WERI-Rb-1 (cell line): Measurements from ENCODE around the gene SORCS1.

Source experiments
- DNase-seq: peaks from one replicate; pipeline ENCODE4 v3.0.0-alpha.2; 2020
- H3K27ac ChIP-seq: fragments of 250-450 bp; sonication (Bioruptor Pico); 2 replicates; pipeline ENCODE4 v1.5.1; 2020; ENCODE audit warnings: mild to moderate bottlenecking, moderate library complexity
- H3K27me3 ChIP-seq: fragments of 250-450 bp; sonication (Bioruptor Pico); 2 replicates; pipeline ENCODE4 v1.5.1; 2021; ENCODE audit warnings: mild to moderate bottlenecking, low read depth, moderate library complexity; ENCODE audit not compliant: insufficient read depth, severe bottlenecking
- H3K36me3 ChIP-seq: fragments of 250-450 bp; sonication (Bioruptor Pico); 2 replicates; pipeline ENCODE4 v1.5.1; 2020; ENCODE audit warnings: mild to moderate bottlenecking, moderate library complexity
- H3K4me3 ChIP-seq: 2 replicates; pipeline ENCODE4 v1.5.1; 2011; ENCODE audit warnings: low read depth, mild to moderate bottlenecking, control low read depth, low read length
- H3K9me3 ChIP-seq: fragments of 250-450 bp; sonication (Bioruptor Pico); 2 replicates; pipeline ENCODE4 v1.5.1; 2021; ENCODE audit warnings: mild to moderate bottlenecking, moderate library complexity; ENCODE audit not compliant: severe bottlenecking
- TF ChIP-seq, protein P1 (sequence below): IDR thresholded peaks from 2 replicates; pipeline ENCODE4 v1.5.1; 2011; ENCODE audit warnings: low read depth, mild to moderate bottlenecking, control low read depth, inconsistent platforms, low read length

SORCS1 gene

DNA sequence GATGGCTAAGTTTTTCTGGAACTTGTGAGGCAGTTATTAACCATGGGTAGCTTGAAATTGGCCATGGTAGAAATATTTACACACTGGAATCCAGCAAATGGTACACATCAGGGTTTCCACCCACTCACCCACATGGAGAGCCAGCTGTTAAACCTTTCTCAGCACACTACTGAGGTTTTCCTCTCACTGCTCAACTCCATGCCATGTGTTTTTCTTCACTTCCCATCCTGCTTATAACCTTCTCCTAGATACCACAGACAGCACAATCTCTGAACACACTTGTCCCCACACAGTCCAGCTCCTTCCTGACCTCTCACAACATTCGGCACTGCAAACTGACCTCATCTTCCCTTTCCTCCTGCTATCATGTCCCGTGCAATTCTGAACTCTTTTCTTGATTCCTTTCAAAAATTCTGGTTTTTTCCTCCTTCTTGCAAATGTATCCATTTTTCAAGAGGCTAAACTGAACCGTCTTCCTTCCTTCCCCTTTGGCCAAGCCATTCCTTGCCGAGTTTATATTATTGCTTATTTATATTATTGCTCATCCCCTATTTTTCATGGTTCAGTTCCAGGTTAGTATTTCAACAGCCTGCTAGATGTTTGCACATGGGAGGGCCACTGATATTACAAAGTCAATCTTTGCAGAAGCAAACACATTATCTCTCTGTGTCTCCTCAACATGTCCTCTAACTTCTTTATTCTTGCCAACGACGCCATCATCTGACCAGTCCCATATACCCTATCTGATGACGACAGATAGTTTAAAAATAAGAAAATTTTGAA is 606.4 kb downstream of the SORCS1 start:
- Histone ChIP-seq H3K27ac (no peak overlapping the region), H3K9me3 (no peaks in the 10 kb centered on the region), H3K4me3 (no peak overlapping the region), H3K27me3 (no peaks in the 10 kb centered on the region), H3K36me3 (no peaks in the 10 kb centered on the region)
- TF ChIP-seq, protein P1, sequence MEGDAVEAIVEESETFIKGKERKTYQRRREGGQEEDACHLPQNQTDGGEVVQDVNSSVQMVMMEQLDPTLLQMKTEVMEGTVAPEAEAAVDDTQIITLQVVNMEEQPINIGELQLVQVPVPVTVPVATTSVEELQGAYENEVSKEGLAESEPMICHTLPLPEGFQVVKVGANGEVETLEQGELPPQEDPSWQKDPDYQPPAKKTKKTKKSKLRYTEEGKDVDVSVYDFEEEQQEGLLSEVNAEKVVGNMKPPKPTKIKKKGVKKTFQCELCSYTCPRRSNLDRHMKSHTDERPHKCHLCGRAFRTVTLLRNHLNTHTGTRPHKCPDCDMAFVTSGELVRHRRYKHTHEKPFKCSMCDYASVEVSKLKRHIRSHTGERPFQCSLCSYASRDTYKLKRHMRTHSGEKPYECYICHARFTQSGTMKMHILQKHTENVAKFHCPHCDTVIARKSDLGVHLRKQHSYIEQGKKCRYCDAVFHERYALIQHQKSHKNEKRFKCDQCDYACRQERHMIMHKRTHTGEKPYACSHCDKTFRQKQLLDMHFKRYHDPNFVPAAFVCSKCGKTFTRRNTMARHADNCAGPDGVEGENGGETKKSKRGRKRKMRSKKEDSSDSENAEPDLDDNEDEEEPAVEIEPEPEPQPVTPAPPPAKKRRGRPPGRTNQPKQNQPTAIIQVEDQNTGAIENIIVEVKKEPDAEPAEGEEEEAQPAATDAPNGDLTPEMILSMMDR: no peak
- no peak for DNase-seq

DNA sequence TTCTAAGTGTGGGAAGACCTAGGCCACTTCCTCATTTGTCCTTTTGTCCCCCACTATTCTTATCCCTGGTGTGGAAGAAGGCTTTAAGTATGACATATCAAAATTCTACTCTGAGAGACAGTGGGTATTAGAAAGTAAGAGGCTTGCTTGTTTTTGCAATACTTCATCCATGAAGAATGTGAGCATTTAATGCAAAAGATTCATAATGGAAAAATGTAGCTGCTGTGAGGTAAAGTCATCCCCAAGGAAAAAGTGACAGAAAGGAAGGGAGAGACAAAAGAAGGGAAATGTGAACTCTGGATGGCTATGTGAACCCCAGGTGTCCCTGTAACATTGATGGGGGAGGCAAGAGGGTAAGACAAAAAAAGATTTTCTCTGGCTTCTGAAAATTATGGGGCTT is 607.5 kb downstream of the SORCS1 start:
- H3K36me3 ChIP-seq: no peaks in the 10 kb centered on the region
- H3K27me3 ChIP-seq: no peaks in the 10 kb centered on the region
- DNase-seq: no peak
- TF ChIP-seq, protein P1: no peak
- no peak overlapping the region for H3K4me3 ChIP-seq
- no peaks in the 10 kb centered on the region for H3K9me3 ChIP-seq
- no peak overlapping the region for H3K27ac ChIP-seq

DNA sequence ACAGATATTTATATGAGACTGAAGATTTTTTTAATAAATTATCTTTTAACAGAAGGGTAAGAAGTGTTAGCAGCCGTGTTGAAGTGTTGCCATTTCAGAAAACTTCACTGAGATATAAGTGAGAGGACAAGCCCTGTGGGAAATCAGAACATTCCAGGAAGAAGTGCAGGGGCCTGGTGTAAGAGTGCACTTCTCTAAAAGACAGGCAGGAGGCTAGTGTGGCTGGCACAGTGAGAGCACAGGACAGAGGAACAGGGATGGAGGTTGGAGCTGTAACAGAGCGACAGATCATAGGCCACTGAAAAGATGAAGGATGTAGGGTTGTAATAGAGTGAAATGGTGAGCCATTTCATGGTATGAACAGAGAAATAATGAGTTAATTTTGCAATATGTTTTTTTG is 608.9 kb downstream of the SORCS1 start:
- Histone ChIP-seq H3K27me3 (no peaks in the 10 kb centered on the region), H3K36me3 (no peaks in the 10 kb centered on the region), H3K9me3 (no peaks in the 10 kb centered on the region), H3K27ac (no peak overlapping the region), H3K4me3 (no peak overlapping the region)
- TF ChIP-seq, protein P1: no peak
- no peak for DNase-seq

DNA sequence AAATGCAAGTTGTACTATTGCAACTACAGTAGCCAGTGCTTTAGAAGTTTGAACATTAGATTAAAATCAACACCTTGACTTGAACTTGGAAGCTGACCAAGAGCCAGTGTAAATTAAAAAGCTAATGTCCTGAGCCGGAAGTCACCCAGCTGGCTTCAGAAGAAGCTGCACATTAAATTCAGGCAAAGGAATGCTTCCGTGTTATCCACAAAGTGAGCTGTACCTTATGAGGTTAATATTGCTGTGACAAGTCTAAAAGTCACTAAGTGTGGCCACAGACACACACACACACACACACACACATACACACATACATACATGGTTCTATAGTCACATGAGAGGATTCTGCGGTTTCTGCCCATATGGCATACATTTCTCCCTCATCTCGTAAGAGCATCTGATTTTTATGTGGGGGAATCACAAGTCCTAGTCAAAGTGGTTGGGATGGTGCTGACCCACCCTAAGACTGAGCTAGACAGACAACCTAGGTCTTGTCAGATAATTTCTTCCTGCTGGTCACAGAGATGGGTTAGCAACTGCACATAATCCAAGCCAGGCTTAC is 612.9 kb downstream of the SORCS1 start:
- H3K27me3 ChIP-seq: no peaks in the 10 kb centered on the region
- no peaks in the 10 kb centered on the region for H3K9me3 ChIP-seq
- TF ChIP-seq, protein P1: no peak
- no peak overlapping the region for H3K27ac ChIP-seq
- H3K36me3 ChIP-seq: no peaks in the 10 kb centered on the region
- no peak overlapping the region for H3K4me3 ChIP-seq
- DNase-seq: no peak

DNA sequence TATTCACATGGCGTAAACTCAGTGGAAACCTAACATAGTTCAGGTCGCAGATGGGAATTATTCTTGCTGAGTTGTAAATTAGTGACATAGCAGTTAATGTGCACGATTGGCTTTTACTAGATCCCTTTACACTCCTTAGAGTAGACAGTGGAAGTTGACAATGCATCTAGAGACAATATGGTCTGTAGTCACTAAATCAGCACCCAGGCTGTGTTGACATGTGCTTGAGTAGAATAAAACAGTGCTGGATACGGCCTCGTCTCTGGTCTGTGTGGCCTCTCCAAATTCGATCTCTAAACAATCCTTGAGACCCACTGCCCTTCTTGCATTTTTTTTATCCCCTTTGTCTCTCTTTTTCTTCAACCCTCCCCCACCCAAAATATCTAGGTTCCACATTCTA is 615.7 kb downstream of the SORCS1 start:
- no peak overlapping the region for H3K4me3 ChIP-seq
- DNase-seq: no peak
- no peaks in the 10 kb centered on the region for H3K9me3 ChIP-seq
- TF ChIP-seq, protein P1: no peak
- no peaks in the 10 kb centered on the region for H3K36me3 ChIP-seq
- H3K27me3 ChIP-seq: no peaks in the 10 kb centered on the region
- no peak overlapping the region for H3K27ac ChIP-seq
